ENCODE measurements around the gene DBH.
"Not testable (repeated sequence)": the region's sequence is repeated elsewhere in the genome, so short reads cannot be mapped to it uniquely, and the experiment has no call there.

The DBH gene

GRCh38 chr9:133621725-133622267, 14.4 kb upstream of the DBH start:
- DNase-seq (ENCODE audit: low read depth in 1 of 2, low spot score in 1 of 2): no peak

GRCh38 chr9:133622555-133622954, 13.6 kb upstream of the DBH start:
- DNase-seq (ENCODE audit: low read depth in 1 of 2, low spot score in 1 of 2): no peak

GRCh38 chr9:133626008-133626407, 10.2 kb upstream of the DBH start:
- not testable (repeated sequence) for DNase-seq (ENCODE audit: low read depth in 1 of 2, low spot score in 1 of 2)

- DNase-seq (ENCODE audit: low read depth in 1 of 2, low spot score in 1 of 2): no peak
These were observed 8.8 kb upstream of the DBH start for GRCh38 chr9:133627341-133627740.

GRCh38 chr9:133628766-133629165, 7.4 kb upstream of the DBH start:
- no peak for DNase-seq (ENCODE audit: low read depth in 1 of 2, low spot score in 1 of 2)

GRCh38 chr9:133629221-133630110, 6.7 kb upstream of the DBH start:
- DNase-seq (ENCODE audit: low read depth in 1 of 2, low spot score in 1 of 2): no peak

GRCh38 chr9:133631111-133631510, 5.1 kb upstream of the DBH start:
- no peak for DNase-seq (ENCODE audit: low read depth in 1 of 2, low spot score in 1 of 2)

GRCh38 chr9:133632806-133633680, 3.1 kb upstream of the DBH start:
- DNase-seq (ENCODE audit: low read depth in 1 of 2, low spot score in 1 of 2): no peak

GRCh38 chr9:133633681-133634080, 2.5 kb upstream of the DBH start:
- no peak for DNase-seq (ENCODE audit: low read depth in 1 of 2, low spot score in 1 of 2)

- DNase-seq (ENCODE audit: low read depth in 1 of 2, low spot score in 1 of 2): no peak
These were observed 2.0 kb upstream of the DBH start for GRCh38 chr9:133634081-133634691.

GRCh38 chr9:133635098-133635497, 1.1 kb upstream of the DBH start:
- DNase-seq (ENCODE audit: low read depth in 1 of 2, low spot score in 1 of 2): no peak

- DNase-seq (ENCODE audit: low read depth in 1 of 2, low spot score in 1 of 2): no peak
These were observed 739 bp downstream of the DBH start for GRCh38 chr9:133636902-133637301.

GRCh38 chr9:133637451-133638055, 1.4 kb downstream of the DBH start:
- DNase-seq (ENCODE audit: low read depth in 1 of 2, low spot score in 1 of 2): no peak

- no peak for DNase-seq (ENCODE audit: low read depth in 1 of 2, low spot score in 1 of 2)
These were observed 1.9 kb downstream of the DBH start for GRCh38 chr9:133638076-133638475.

GRCh38 chr9:133638711-133639110, 2.5 kb downstream of the DBH start:
- DNase-seq (ENCODE audit: low read depth in 1 of 2, low spot score in 1 of 2): no peak

- no peak for DNase-seq (ENCODE audit: low read depth in 1 of 2, low spot score in 1 of 2)
These were observed 3.5 kb downstream of the DBH start for GRCh38 chr9:133639613-133640012.

GRCh38 chr9:133640160-133640559, 4.0 kb downstream of the DBH start:
- DNase-seq (ENCODE audit: low read depth in 1 of 2, low spot score in 1 of 2): no peak

- no peak for DNase-seq (ENCODE audit: low read depth in 1 of 2, low spot score in 1 of 2)
These were observed 4.6 kb downstream of the DBH start for GRCh38 chr9:133640580-133641395.

- DNase-seq (ENCODE audit: low read depth in 1 of 2, low spot score in 1 of 2): no peak
These were observed 5.2 kb downstream of the DBH start for GRCh38 chr9:133641396-133641655.

- no peak for DNase-seq (ENCODE audit: low read depth in 1 of 2, low spot score in 1 of 2)
These were observed 5.9 kb downstream of the DBH start for GRCh38 chr9:133641861-133642595.
